HG02852 (cell line): Measurements from ENCODE around the gene HK1.
"Not testable (repeated sequence)": the region's sequence is repeated elsewhere in the genome, so short reads cannot be mapped to it uniquely, and the experiment has no call there.

Experiments
- ATAC-seq: cut with Tn5 transposase; IDR thresholded peaks from one replicate; pipeline ENCODE4 v1.9.1; 2021; ENCODE audit warnings: mild to moderate bottlenecking, moderate library complexity; ENCODE audit not compliant: unreplicated experiment

Gene HK1

DNA sequence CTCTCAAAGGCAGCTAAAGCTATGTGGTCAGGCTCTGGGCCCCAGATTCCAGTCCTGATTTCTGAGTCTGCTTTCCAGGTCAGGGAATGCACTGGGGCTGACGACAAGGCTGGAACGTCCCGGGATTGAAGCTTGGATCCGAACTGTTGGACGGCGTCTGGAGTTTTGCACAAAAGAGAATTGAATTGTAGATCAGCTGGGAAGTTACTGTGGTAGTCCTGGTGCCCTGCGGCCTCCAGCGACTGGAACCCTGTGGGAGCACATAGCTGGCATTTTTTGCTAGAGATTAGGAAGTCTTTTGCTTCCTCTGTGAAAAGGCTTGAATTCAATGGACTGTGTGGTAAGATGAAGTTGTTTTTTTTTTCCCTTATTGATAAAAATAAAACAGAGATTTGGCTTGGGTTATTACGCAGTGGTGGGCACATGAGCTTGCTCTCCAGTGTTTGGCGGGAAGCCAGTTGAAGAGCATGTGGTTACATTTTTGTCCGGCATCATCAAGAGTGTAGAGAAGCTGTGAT, at the start of gene HK1:
TSS of gene HK1 (plus strand) at position 51 of the 518 bp plus-strand sequence.
- ATAC-seq = no peak

DNA sequence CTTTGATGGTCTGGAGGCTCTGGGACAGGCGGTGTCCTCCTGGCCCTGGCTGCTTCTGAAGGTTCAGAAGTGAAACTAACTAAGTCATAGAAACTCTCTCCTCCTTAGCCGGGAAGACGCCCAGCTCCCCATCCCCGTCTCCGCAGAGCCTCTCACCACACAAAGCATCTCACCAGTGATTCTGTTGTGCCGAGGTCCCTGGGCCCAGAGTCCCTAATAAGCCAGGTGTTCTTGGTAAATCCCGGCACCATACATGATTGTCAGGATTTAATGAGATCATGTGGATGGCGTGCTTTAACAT, 48.7 kb upstream of the HK1 start:
- ATAC-seq = no peak

DNA sequence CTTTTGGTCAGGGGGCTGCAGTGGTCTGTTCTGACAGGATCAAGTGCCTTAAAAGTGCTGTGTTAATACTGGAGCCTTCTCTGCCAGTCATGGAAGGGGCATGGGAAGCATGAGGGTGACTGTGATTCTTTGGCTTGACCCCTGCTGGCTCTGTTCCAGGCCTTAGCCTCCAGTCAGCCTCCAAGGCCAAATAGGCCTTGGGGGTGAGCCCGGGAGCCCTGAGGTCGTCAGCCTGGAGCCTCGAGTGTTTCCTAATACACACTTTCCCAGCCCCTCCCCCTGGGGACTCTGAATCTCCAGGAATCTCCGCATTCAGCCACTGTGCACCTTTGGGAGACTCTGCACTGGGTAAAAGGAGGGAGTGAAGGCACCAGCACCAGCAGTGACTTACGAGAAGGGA, 48.2 kb upstream of the HK1 start:
- no peak for ATAC-seq

DNA sequence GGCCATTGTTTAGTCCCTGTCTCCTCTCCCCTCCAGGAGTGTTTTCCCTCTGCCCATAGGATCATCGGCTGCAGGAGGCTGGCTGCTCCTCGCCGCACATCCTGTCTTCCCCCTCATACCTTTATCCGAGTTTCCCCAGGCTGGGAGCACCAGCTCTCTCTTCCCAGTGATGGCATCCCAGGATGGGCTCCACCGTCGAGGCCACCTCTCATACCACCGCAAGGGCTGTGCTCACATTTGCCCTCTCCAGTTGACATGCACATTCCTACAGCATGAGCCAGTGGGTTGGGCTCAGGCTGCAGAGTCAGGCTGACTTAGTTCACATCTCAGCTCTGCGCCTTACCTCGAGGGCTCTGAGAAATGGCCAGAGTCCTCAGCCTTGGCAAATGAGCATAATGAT, 46.0 kb upstream of the HK1 start:
- ATAC-seq = no peak

GRCh38 chr10:69232736-69233480, 45.4 kb upstream of the HK1 start:
- no peak for ATAC-seq

DNA sequence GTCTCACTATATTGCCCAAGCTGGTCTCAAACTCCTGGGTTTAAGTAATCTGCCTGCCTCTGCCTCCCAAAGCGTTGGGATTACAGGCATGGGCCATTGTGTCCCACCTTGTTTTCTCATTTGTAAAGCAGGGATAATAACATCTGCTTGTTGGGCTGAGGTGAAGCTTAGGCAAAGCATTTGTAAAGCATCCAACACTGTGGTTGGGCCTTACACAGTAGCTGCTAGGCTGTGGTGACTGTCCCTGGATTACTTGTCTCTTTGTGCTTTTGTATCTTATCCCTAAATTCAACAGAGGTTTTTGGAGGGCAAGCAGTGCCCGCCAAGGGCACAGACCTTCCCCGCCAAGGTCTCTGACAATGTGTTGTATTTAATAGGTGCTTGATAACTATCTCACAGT, 43.8 kb upstream of the HK1 start:
- ATAC-seq = no peak

GRCh38 chr10:69237528-69238159, 40.7 kb upstream of the HK1 start:
- ATAC-seq = peak; percentile 81

DNA sequence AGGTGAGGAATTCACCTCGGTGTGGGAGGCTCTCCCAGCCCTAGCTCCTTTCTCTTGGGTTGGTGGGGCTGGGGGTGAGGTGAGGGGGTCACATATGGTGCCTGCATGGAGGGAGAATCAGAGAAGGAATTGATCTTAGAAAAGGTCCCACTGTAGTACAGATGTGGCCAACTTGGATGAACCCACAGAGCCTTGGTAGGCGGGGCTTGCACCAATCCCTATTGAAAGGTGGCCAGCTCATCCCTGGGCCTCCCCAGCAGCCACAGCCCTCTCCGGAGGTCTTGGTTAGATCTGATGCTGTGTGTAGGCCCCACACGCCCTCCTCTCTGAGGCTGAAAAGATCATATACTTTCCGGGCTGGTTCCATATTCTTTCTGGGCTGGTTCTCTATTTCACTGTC, 39.2 kb upstream of the HK1 start:
- no peak for ATAC-seq

DNA sequence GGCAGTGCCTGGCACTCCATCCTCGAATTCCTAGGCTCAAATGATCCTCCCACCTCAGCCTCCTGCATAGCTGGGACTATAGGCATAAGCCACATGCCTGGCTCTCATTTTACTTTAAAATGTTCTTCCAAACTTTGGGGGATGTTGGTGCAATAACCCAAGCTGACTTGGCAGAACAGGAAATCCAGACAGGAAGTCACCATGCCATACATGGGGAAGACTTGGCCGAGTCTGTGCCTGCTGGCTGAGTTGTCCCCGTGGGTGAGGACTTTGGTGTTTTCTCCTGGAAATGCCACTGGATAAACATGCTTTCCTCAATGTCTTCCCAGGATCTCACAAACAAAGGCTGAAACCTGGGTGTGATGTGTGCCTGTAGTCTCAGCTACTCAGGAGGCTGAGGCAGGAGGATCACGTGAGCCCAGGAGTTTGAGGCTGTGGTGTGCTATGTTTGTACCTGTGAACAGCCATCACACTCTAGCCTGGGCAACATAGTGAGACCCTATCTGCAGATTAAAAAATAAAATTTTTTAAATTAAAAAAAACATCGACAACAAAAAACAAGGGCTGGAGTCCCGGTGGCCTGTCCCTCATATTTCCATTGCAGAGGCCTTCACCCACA, 38.4 kb upstream of the HK1 start:
- ATAC-seq = no peak

GRCh38 chr10:69240455-69240854, 37.8 kb upstream of the HK1 start:
- no peak for ATAC-seq

DNA sequence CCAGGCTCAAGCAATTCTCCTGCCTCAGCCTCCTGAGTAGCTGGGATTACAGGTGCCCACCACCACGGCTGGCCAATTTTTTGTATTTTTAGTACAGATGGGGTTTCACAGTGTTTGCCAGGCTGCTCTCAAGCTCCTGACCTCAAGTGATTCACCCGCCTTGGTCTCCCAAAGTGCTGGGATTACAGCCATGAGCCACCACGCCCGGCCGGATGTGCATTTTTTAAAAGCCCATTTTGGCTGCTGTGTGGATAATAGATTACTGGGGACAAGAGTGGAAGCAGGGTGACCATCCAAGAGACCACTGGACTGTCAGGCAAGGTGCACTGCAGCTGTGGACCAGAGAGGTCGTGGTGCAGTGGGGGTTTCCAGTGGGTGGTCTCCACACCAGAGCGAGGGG, 36.7 kb upstream of the HK1 start:
- ATAC-seq = no peak

DNA sequence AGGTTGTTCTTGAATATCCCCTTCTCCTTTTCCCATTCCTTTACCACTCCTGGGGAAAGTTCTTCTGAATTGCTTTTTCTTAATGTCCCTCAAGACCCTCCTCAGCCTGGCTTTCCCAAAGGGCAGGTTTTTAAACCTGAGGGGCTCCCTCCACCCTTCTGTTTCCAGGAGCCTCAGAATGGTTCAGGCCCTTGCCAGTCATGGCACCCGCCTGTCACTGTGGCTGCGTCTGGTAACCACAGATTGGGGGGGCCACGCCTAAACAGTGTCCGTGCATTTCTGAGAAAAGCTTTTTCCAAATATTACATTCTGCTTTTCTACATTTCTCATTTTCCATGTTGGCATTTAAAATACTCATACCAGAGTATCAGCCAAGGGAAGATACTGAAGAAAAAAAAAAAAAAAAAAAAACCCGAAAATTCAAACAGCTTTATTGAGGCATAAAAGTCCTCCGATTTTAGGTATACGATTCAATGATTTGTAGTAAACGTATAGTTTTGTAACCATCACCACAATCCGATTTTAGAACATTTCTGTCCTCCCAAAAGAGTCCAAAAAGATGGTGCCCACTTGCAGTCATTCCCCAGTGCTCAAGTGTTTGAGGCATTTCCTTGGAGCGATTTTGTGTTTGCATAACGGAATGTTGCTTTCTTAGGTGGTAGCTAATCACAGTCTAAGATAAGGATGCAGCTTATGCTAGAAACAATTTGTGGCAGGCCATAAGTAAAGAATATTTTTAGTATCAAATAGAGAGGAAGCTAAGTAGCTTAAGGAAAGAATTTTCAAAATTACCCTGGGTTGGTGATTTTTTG, 36.0 kb upstream of the HK1 start:
- no peak for ATAC-seq

GRCh38 chr10:69242852-69243212, 35.5 kb upstream of the HK1 start:
- no peak for ATAC-seq

- no peak for ATAC-seq
Observed at GRCh38 chr10:69243817-69244216, 34.5 kb upstream of the HK1 start.

- no peak for ATAC-seq
Observed at GRCh38 chr10:69246036-69246435, 32.3 kb upstream of the HK1 start.

- no peak for ATAC-seq
Observed at GRCh38 chr10:69246581-69247312, 31.5 kb upstream of the HK1 start.

GRCh38 chr10:69247313-69247710, 31.0 kb upstream of the HK1 start:
- no peak for ATAC-seq

DNA sequence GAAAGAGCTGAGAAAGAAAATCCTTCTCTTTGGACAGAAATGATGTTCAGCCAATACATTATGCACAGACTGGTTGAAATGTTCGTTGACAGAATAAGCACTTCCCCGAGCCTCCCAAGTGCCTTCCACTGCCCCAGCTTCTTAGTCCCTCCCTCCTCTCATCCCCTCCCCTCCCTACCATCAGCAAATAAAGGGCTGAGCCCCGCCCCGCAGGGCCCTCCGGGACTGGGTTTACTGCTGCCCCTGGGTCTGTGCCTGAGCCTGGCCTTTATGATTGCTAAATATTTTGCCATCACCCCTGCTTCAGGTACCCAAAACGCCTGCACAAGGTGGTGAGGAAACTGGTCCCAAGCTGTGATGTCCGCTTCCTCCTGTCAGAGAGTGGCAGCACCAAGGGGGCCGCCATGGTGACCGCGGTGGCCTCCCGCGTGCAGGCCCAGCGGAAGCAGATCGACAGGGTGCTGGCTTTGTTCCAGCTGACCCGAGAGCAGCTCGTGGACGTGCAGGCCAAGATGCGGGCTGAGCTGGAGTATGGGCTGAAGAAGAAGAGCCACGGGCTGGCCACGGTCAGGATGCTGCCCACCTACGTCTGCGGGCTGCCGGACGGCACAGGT, 30.1 kb upstream of the HK1 start:
- ATAC-seq = no peak

- ATAC-seq = no peak
Observed at GRCh38 chr10:69250041-69250440, 28.3 kb upstream of the HK1 start.

DNA sequence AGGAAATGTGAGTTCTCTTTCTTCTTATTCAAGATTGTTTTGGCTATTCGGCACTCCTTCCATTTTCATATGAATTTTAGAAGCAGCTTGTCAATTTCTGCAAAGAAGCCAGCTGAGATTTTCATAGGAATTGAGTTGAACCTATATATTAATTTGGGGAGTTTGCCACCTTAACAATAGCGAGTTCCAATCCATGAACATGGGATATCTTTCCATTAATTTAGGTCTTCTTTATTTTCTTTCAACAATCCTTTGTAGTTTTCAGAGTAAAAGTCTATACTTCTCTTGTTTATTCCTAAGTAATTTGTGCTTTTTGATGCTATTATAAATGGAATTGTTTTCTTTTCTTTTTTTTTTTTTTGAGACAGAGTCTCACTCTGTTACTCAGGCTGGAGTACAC, 26.9 kb upstream of the HK1 start:
- ATAC-seq = not testable (repeated sequence)
